HepG2 (cell line): ENCODE measurements around the gene HBA2. TPM values are rescaled to one million over a fixed set of nuclear protein-coding genes. Genes with fewer than 3 reads are reported as not detected.

ENCODE experiments used
- ATAC-seq: fragments of 200-7000 bp; cut with Tn5 transposase; 3 replicates; pipeline ENCODE4 v1.9.1; 2020; ENCODE audit warnings: mild to moderate bottlenecking, moderate library complexity
- BruUV-seq: library from RNA; stranded (reverse); fragments of 400-500 nt; replicated peaks from 2 replicates; lab custom pipeline; 2021; lab: Mats Ljungman, UMichigan
- CTCF ChIA-PET: fragments of 300-600 bp; formaldehyde crosslinking; extraction: SDS; loops from one replicate; lab custom pipeline; 2021; ENCODE audit warnings: low total read pairs, inconsistent platforms, low intra/inter-chr PET ratio; lab: Yijun Ruan, JAX
- POLR2A ChIA-PET: fragments of 350-600 bp; sonication (Branson Sonifier 250); formaldehyde crosslinking; loops from one replicate; lab custom pipeline; 2020; ENCODE audit warnings: antibody characterized with exemption, inconsistent platforms; lab: Yijun Ruan, JAX
- DNase-seq: peaks from one replicate; pipeline ENCODE4 v3.0.0-alpha.2; 2015; ENCODE audit warnings: low spot score
- FAIRE-seq: peaks from 3 replicates; lab custom pipeline; 2011; peaks lifted over from hg19 to GRCh38; lab: Jason Lieb, UNC
- H2AFZ ChIP-seq: one replicate; pipeline ENCODE4 v1.6.1; 2011; ENCODE audit warnings: low read length, inconsistent platforms
- H3K27ac ChIP-seq: fragments of 300-600 bp; 3 replicates; pipeline ENCODE4 v1.8.0; 2011; ENCODE audit warnings: mixed run types, mild to moderate bottlenecking, mixed read lengths, low read length, inconsistent platforms; ENCODE audit not compliant: insufficient read depth; ENCODE audit errors: extremely low read length
- H3K27me3 ChIP-seq, 2 experiments: fragments of 200-600 bp in 1 of 2; 2 replicates in 1 of 2; 3 replicates in 1 of 2; pipeline versions ENCODE4 v1.6.0 to v1.8.0; 2011; ENCODE audit warnings: low read length in 2 of 2, mild to moderate bottlenecking in 2 of 2, moderate library complexity in 2 of 2, inconsistent platforms in 1 of 2; ENCODE audit not compliant: insufficient read depth in 2 of 2, control insufficient read depth in 1 of 2
- H3K36me3 ChIP-seq, 2 experiments: fragments of 200-600 bp in 1 of 2; replicated peaks in 1 of 2; 2 replicates in 1 of 2; 3 replicates in 1 of 2; pipeline versions ENCODE4 v1.5.1 to v1.8.0; 2011; ENCODE audit warnings: low read length in 2 of 2, inconsistent platforms in 1 of 2; ENCODE audit not compliant: insufficient read depth in 2 of 2, control insufficient read depth in 1 of 2
- H3K4me1 ChIP-seq: 2 replicates; pipeline ENCODE4 v1.5.1; 2012; ENCODE audit warnings: low read length, inconsistent platforms; ENCODE audit not compliant: insufficient read depth
- H3K4me2 ChIP-seq: 2 replicates; pipeline ENCODE4 v1.6.0; 2011; ENCODE audit warnings: low read depth, low read length, inconsistent platforms
- H3K4me3 ChIP-seq, 3 experiments: fragments of 200-600 bp in 1 of 3; sonication (generic), shearing (Covaris generic) in 1 of 3; replicated peaks in 1 of 3; 2 replicates each; pipeline ENCODE4 v1.5.1; 2011 to 2016; ENCODE audit warnings: low read length in 3 of 3, inconsistent platforms in 2 of 3, low read depth in 2 of 3, mild to moderate bottlenecking in 2 of 3, control low read depth in 1 of 3, mixed read lengths in 1 of 3; ENCODE audit not compliant: insufficient read depth in 1 of 3
- H3K79me2 ChIP-seq: one replicate; pipeline ENCODE4 v1.6.1; 2011; ENCODE audit warnings: low read length, inconsistent platforms; ENCODE audit not compliant: insufficient read depth
- H3K9ac ChIP-seq: 2 replicates; pipeline ENCODE4 v1.6.0; 2011; ENCODE audit warnings: mild to moderate bottlenecking, low read depth, low read length, inconsistent platforms; ENCODE audit not compliant: insufficient read depth
- H3K9me3 ChIP-seq: 2 replicates; pipeline ENCODE4 v1.5.1; 2012; ENCODE audit warnings: mild to moderate bottlenecking, low read length
- H4K20me1 ChIP-seq: 2 replicates; pipeline ENCODE4 v1.6.0; 2011; ENCODE audit warnings: inconsistent platforms, mild to moderate bottlenecking, low read length, moderate library complexity; ENCODE audit not compliant: insufficient read depth
- CAMTA2 ChIP-seq: sonication (generic); formaldehyde crosslinking; IDR thresholded peaks from 2 replicates; pipeline ENCODE4 v1.4.0; 2020; ENCODE audit warnings: mild to moderate bottlenecking, missing genetic modification reagents, borderline replicate concordance
- CENPBD1 ChIP-seq: sonication (generic); formaldehyde crosslinking; IDR thresholded peaks from 2 replicates; pipeline ENCODE4 v1.8.0; 2022; ENCODE audit warnings: missing genetic modification reagents, low read depth, mild to moderate bottlenecking, borderline replicate concordance
- HNF4G ChIP-seq, 2 experiments: sonication (generic) in 1 of 2; formaldehyde crosslinking in 1 of 2; IDR thresholded peaks; 2 replicates each; pipeline versions ENCODE4 v1.4.0 to v1.6.1; 2011 to 2020; ENCODE audit warnings: borderline replicate concordance in 2 of 2, low read depth in 2 of 2, mild to moderate bottlenecking in 2 of 2, low read length in 1 of 2, missing genetic modification reagents in 1 of 2, moderate library complexity in 1 of 2
- HOXA7 ChIP-seq: sonication (generic); formaldehyde crosslinking; IDR thresholded peaks from 2 replicates; pipeline ENCODE4 v1.8.1; 2022; ENCODE audit warnings: mild to moderate bottlenecking, missing genetic modification reagents, moderate library complexity
- KLF16 ChIP-seq, 2 experiments: sonication (generic) in 1 of 2; formaldehyde crosslinking in 1 of 2; IDR thresholded peaks; 2 replicates each; pipeline versions ENCODE4 v1.6.1 to v1.8.0; 2016 to 2023; ENCODE audit warnings: missing genetic modification reagents in 2 of 2, missing compliant biosample characterization in 1 of 2
- NFKB2 ChIP-seq: sonication (generic); formaldehyde crosslinking; IDR thresholded peaks from 2 replicates; pipeline ENCODE4 v1.4.0; 2020; ENCODE audit warnings: missing genetic modification reagents, borderline replicate concordance
- ONECUT2 ChIP-seq: sonication (generic); formaldehyde crosslinking; IDR thresholded peaks from 2 replicates; pipeline ENCODE4 v1.4.0; 2020; ENCODE audit warnings: missing genetic modification reagents
- TRAFD1 ChIP-seq: sonication (generic); formaldehyde crosslinking; IDR thresholded peaks from 2 replicates; pipeline ENCODE4 v1.5.1; 2020; ENCODE audit warnings: missing genetic modification reagents, mild to moderate bottlenecking, borderline replicate concordance
- ZMYM2 ChIP-seq: sonication (generic); formaldehyde crosslinking; IDR thresholded peaks from 2 replicates; pipeline ENCODE4 v1.8.0; 2022; ENCODE audit warnings: mild to moderate bottlenecking, missing genetic modification reagents
- ZNF512 ChIP-seq: sonication (generic); formaldehyde crosslinking; IDR thresholded peaks from 2 replicates; pipeline ENCODE4 v1.4.0; 2020; ENCODE audit warnings: mild to moderate bottlenecking, missing genetic modification reagents
- WGBS: methylation state at CpG from one replicate; pipeline ENCODE4 v1.1.6; 2017; ENCODE audit warnings: low lambda C conversion rate; 5-methylcytosine and 5-hydroxymethylcytosine counted together
- in situ Hi-C: cut with HindIII; loops from 2 replicates; pipeline ENCODE4 v1.10.0; 2017; ENCODE audit warnings: low pct_unique_long_range_greater_than_20kb; ENCODE audit not compliant: extremely low pct_ligation_motif_present
- intact Hi-C: fragments of 100-400 bp; cut with micrococcal nuclease; formaldehyde crosslinking; loops from one replicate; pipeline ENCODE4 v1.10.0; 2022; ENCODE audit not compliant: unreplicated experiment
- polyA plus RNA-seq, 8 experiments: library from polyadenylated mRNA; depleted of rRNA in 3 of 8; stranded (reverse) in 7 of 8; unstranded in 1 of 8; fragments of >200 nt; fragmentation: Illumina TruSeq in 4 of 8; extraction: Trizol in 4 of 8; gene quantifications; 2 replicates each; pipeline versions ENCODE4 v1.2.1 to v1.2.3, GENCODE V29; 2011 to 2016; ENCODE audit warnings: low read depth in 4 of 8, missing spikeins in 1 of 8, mixed read lengths in 1 of 8; ENCODE audit not compliant: insufficient read depth in 1 of 8
- total RNA-seq, 5 experiments: library from RNA; depleted of rRNA; stranded (reverse); fragments of >200 nt; fragmentation: Illumina TruSeq; extraction: Trizol; gene quantifications; 2 replicates each; pipeline ENCODE4 v1.2.3, GENCODE V29; 2016; ENCODE audit warnings: low read depth in 1 of 5

The HBA2 gene
- total and polyA plus RNA-seq, 2 of the 13 experiments (the other 11 are each of a cell fraction or from before 2014, with no cell fraction given): not detected

GRCh38 chr16:155031-155398 lies 17.7 kb upstream of the HBA2 start:
- no TSS peak for BruUV-seq
- Histone ChIP-seq H4K20me1 (no peaks in the 10 kb centered on the region), H3K27ac (no peak overlapping the region), H3K9me3 (no peaks in the 10 kb centered on the region), H3K4me1 (no peaks in the 10 kb centered on the region), H2AFZ (no peak overlapping the region), H3K36me3 (no peaks in the 10 kb centered on the region), H3K27me3 (peaks cover 4 to 39% of the 10 kb centered on the region in 2 experiments), H3K79me2 (no peaks in the 10 kb centered on the region), H3K4me3 (no peak overlapping the region), H3K4me2 (no peak overlapping the region), H3K9ac (no peak overlapping the region)
- WGBS: 63% methylated on average over 7 of the region's 7 CpGs
- CTCF ChIA-PET: no interaction called here
- ATAC-seq (no peak), FAIRE-seq (no peak), DNase-seq (no peak)
- intact Hi-C loops (no loop called here), in situ Hi-C loops (no loop called here)
- POLR2A ChIA-PET: interaction anchor here (0.6 kb wide), 1 partner anchor 88 kb away, joined by 3 read pairs; no protein-coding TSS in a partner anchor
- TF ChIP-seq ONECUT2 (no peak), CENPBD1 (CRISPR knock-in tag) (no peak), ZMYM2 (CRISPR knock-in tag) (no peak), ZNF512 (CRISPR knock-in tag) (no peak), CAMTA2 (CRISPR knock-in tag) (no peak), KLF16 (CRISPR knock-in tag; IDR thresholded peaks at IDR 0.05) (no peak), HOXA7 (CRISPR knock-in tag) (no peak), HNF4G (IDR thresholded peaks at IDR 0.05; ENCODE audit: borderline replicate concordance, low read depth, low read length) (no peak), HNF4G (CRISPR knock-in tag; IDR thresholded peaks at IDR 0.05; ENCODE audit: borderline replicate concordance, low read depth) (no peak), NFKB2 (no peak), TRAFD1 (CRISPR knock-in tag) (no peak)
